Ascending aorta (tissue), 2 donors: ENCODE results near the gene MRPS35. TPM values are rescaled to one million over a fixed set of nuclear protein-coding genes. Genes with fewer than 3 reads are reported as not detected.

Experiments used
- DNase-seq, 2 donors: peaks; one replicate each; pipeline ENCODE4 v3.0.0-alpha.2; 2019; ENCODE audit warnings: low spot score in 2 of 2
- H3K27ac ChIP-seq, 2 donors: fragments of 200-600 bp; sonication (generic); one replicate each; pipeline ENCODE4 v1.5.1; 2016 to 2017; ENCODE audit warnings: mild to moderate bottlenecking in 1 of 2
- H3K27me3 ChIP-seq: fragments of 200-600 bp; sonication (generic); one replicate; pipeline ENCODE4 v1.5.1; 2017
- H3K36me3 ChIP-seq, 2 donors: fragments of 200-600 bp; sonication (generic); one replicate each; pipeline ENCODE4 v1.5.1; 2016
- H3K4me1 ChIP-seq, 2 donors: fragments of 200-600 bp; sonication (generic); one replicate each; pipeline ENCODE4 v1.5.1; 2016 to 2017; ENCODE audit warnings: mild to moderate bottlenecking in 1 of 2
- H3K4me3 ChIP-seq, 2 donors: fragments of 200-600 bp; sonication (generic); one replicate each; pipeline ENCODE4 v1.5.1; 2016 to 2017; ENCODE audit warnings: mild to moderate bottlenecking in 1 of 2
- H3K9me3 ChIP-seq, 2 donors: fragments of 200-600 bp; sonication (generic); one replicate each; pipeline ENCODE4 v1.5.1; 2016
- CTCF ChIP-seq, 3 experiments: fragments of 200-600 bp in 2 of 3; fragments of 450-650 bp in 1 of 3; sonication (generic) in 2 of 3; IDR thresholded peaks; one replicate each; pipeline ENCODE4 v1.5.1; 2016 to 2019; ENCODE audit warnings: antibody characterized with exemption in 3 of 3, mild to moderate bottlenecking in 1 of 3, moderate library complexity in 1 of 3
- intact Hi-C: fragments of 100-400 bp; cut with DNase I; formaldehyde crosslinking; loops from one replicate; pipeline ENCODE4 v1.15.1; 2023
- total RNA-seq: library from RNA; depleted of rRNA; stranded (reverse); fragments of >200 nt; gene quantifications from one replicate; pipeline ENCODE4 v1.1.0, GENCODE V29; 2016

MRPS35 gene
- 2.7 TPM for total RNA-seq

DNA sequence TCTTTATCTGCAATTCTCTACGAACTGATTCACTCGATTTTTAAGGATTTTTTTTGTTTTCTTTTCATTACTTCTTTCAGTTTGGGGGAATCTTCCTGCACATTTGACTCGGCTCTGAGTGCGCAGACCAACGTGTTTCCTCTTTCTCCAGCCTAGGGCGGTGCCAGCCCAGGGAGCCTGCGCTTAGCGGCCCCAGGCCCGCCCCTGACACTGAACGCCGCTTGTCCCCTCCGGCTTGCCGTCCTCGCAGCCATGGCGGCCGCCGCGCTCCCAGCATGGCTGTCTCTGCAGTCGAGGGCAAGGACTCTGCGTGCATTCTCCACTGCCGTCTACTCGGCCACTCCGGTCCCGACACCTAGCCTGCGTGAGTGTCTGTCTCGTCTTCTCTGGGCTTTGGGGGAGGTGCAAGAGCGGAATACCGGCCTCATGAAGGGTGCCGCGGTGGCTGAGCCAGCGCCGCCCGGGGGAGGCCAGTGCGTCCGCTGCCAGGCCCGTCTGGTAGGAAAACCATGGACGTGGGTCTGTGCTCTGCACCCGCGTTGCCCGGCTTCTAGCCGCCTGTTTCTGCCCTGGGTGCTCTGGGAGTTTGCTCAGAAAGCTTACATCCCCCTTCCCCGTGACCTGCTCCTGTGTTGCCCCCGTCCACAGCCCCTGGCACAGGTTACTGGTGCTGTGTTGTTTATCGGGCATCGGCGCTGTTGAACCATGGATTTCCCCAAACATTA, at the start of gene MRPS35:
Gene MRPS35 (plus strand): TSS at position 241 of the 725 bp plus-strand sequence. CDS start 12 bp downstream, at position 253.
- no peaks in the 10 kb centered on the region for H3K27me3 ChIP-seq
- H3K9me3 ChIP-seq: no peaks in the 10 kb centered on the region
- DNase-seq: peak; percentile 62 to 95
- peak within 1 kb of the TSS; percentile 81 to 91 for H3K4me3 ChIP-seq
- H3K36me3 ChIP-seq: peaks cover 0 to 10% of the 10 kb centered on the region in 2 donors
- H3K27ac ChIP-seq: peak within 1 kb of the TSS; percentile 80 to 85
- intact Hi-C loops: loop anchor here (2.0 kb wide), 1 partner anchor 70 kb away; the partner anchor contains the start of genes KLHL42 and MANSC4
- no peak for TF ChIP-seq CTCF (IDR thresholded peaks at IDR 0.05)
- peaks cover 0 to 15% of the 10 kb centered on the region in 2 donors for H3K4me1 ChIP-seq

DNA sequence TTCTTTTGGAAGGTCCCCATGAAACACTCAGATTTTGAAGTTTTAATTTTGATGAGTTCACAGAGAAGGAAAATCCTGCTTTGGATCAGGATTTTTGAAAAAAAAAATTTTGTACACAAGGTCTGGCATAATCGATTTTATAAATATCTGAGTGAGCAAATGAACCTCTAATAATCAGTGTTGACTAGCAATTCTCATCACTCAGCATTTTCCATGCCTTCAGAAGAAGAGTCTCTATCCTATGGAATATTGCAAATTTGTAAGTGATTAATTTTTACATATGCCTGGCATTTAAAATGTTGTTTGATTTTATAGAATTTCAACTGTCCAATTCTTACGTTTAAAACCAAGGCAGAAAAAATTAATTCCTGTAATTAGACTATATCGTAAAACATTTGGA, 44.9 kb upstream of the MRPS35 start:
- no peak for DNase-seq
- no peaks in the 10 kb centered on the region for H3K27me3 ChIP-seq
- peak overlapping the region in 1 of 2 donors; percentile 92 for H3K27ac ChIP-seq
- intact Hi-C loops: no loop called here
- H3K4me3 ChIP-seq: no peak overlapping the region
- no peak for TF ChIP-seq CTCF (IDR thresholded peaks at IDR 0.05)
- H3K4me1 ChIP-seq: peaks cover 11 to 27% of the 10 kb centered on the region in 2 donors
- H3K36me3 ChIP-seq: peaks cover 16 to 45% of the 10 kb centered on the region in 2 donors
- H3K9me3 ChIP-seq: no peaks in the 10 kb centered on the region

- H3K27ac ChIP-seq: peak overlapping the region; percentile 60 to 92
- intact Hi-C loops: no loop called here
Measured at GRCh38 chr12:27666510-27666909, 44.1 kb upstream of the MRPS35 start.

DNA sequence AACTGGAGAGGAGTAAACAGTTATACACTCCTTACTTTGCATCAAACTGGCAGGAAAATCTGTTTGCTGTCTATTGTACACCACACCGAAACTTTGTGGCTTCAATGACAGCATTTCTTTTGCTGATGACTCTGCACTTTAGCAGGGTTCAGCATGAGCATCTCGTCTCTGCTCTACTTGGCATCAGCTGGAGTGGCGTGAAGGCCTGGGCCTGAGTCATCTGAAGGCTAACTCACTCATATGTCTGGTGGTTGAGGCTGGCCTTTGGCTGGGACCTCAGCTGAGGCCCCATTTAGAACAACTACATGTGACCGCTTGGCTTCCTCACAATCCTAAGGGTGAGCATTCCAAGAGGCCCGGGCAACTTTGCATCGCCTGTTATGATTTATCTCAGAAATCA, 43.1 kb upstream of the MRPS35 start:
- intact Hi-C loops: no loop called here
- peak; percentile 86 to 92 for DNase-seq
- Histone ChIP-seq H3K4me3 (no peak overlapping the region), H3K27ac (peak overlapping the region; percentile 60 to 92), H3K27me3 (no peaks in the 10 kb centered on the region), H3K4me1 (peaks cover 11 to 35% of the 10 kb centered on the region in 2 donors), H3K9me3 (no peaks in the 10 kb centered on the region), H3K36me3 (peaks cover 9 to 31% of the 10 kb centered on the region in 2 donors)
- TF ChIP-seq CTCF (IDR thresholded peaks at IDR 0.05): no peak

More at GRCh38 chr12:27666510-27666909, 44.1 kb upstream of the MRPS35 start:
- DNase-seq: no peak
- no peaks in the 10 kb centered on the region for H3K9me3 ChIP-seq
- H3K4me1 ChIP-seq: peaks cover 11 to 28% of the 10 kb centered on the region in 2 donors
- no peak for TF ChIP-seq CTCF (IDR thresholded peaks at IDR 0.05)
- no peaks in the 10 kb centered on the region for H3K27me3 ChIP-seq
- H3K36me3 ChIP-seq: peaks cover 9 to 37% of the 10 kb centered on the region in 2 donors
- H3K4me3 ChIP-seq: no peak overlapping the region

DNA sequence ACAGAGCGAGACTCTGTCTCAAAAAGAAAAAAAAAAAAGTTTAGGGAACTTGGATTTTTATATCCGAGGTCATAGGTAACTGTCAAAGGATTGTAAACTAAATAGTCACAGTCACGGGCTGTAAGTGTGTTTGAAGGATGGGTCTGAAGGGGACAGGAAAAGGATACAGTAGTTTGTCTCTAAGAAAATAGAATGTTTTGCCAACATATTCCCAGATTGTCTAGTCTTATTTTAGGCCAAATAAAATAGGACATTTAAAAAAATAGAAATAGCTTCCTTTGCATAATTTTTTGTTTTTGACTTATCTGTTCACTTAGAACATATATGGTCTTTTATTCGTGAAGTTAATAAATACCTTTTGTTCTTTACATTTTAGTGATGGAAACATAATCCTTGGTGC, 38.6 kb upstream of the MRPS35 start:
- Histone ChIP-seq H3K36me3 (peaks cover 9 to 19% of the 10 kb centered on the region in 2 donors), H3K27ac (peak overlapping the region; percentile 83 to 92), H3K27me3 (no peaks in the 10 kb centered on the region), H3K9me3 (no peaks in the 10 kb centered on the region), H3K4me3 (peak overlapping the region in 1 of 2 donors; percentile 49), H3K4me1 (peaks cover 11 to 38% of the 10 kb centered on the region in 2 donors)
- TF ChIP-seq CTCF (IDR thresholded peaks at IDR 0.05): no peak
- intact Hi-C loops: no loop called here
- no peak for DNase-seq
